CD4-positive, alpha-beta T cell treated with Interleukin-10 for 1 hour (primary cell): ENCODE data around the gene SORL1-AS1.

Experiments
- DNase-seq: peaks from one replicate; pipeline ENCODE4 v3.0.0-alpha.2; 2020

SORL1-AS1 gene

GRCh38 chr11:121451178-121451985, 1.4 kb downstream of the SORL1-AS1 start:
- no peak for DNase-seq

GRCh38 chr11:121450401-121450800, 2.4 kb downstream of the SORL1-AS1 start:
- DNase-seq, result peak; percentile 43

- DNase-seq, result no peak
Observed at GRCh38 chr11:121449626-121450025, 3.1 kb downstream of the SORL1-AS1 start.

- no peak for DNase-seq
Observed at GRCh38 chr11:121449123-121449522, 3.6 kb downstream of the SORL1-AS1 start.

- DNase-seq, result no peak
Observed at GRCh38 chr11:121448431-121448941, 4.3 kb downstream of the SORL1-AS1 start.

GRCh38 chr11:121448011-121448410, 4.8 kb downstream of the SORL1-AS1 start:
- no peak for DNase-seq

GRCh38 chr11:121446752-121447156, 6.0 kb downstream of the SORL1-AS1 start:
- no peak for DNase-seq

- DNase-seq, result no peak
Observed at GRCh38 chr11:121445071-121445768, 7.5 kb downstream of the SORL1-AS1 start.

- DNase-seq, result no peak
Observed at GRCh38 chr11:121444526-121444925, 8.2 kb downstream of the SORL1-AS1 start.

GRCh38 chr11:121443688-121444275, 9.0 kb downstream of the SORL1-AS1 start:
- DNase-seq, result no peak

GRCh38 chr11:121441521-121441920, 11.2 kb downstream of the SORL1-AS1 start:
- DNase-seq, result no peak

- no peak for DNase-seq
Observed at GRCh38 chr11:121439759-121440158, 13.0 kb downstream of the SORL1-AS1 start.

- no peak for DNase-seq
Observed at GRCh38 chr11:121439337-121439736, 13.4 kb downstream of the SORL1-AS1 start.

GRCh38 chr11:121437686-121438078, 15.1 kb downstream of the SORL1-AS1 start:
- no peak for DNase-seq

- DNase-seq, result no peak
Observed at GRCh38 chr11:121437018-121437685, 15.6 kb downstream of the SORL1-AS1 start.

- no peak for DNase-seq
Observed at GRCh38 chr11:121435551-121436511, 16.9 kb downstream of the SORL1-AS1 start.

GRCh38 chr11:121435132-121435531, 17.6 kb downstream of the SORL1-AS1 start:
- no peak for DNase-seq

GRCh38 chr11:121431820-121432526, 20.8 kb downstream of the SORL1-AS1 start:
- DNase-seq, result no peak

GRCh38 chr11:121429556-121429955, 23.2 kb downstream of the SORL1-AS1 start:
- no peak for DNase-seq

- DNase-seq, result no peak
Observed at GRCh38 chr11:121427400-121427744, 25.4 kb downstream of the SORL1-AS1 start.
